BJ (cell line): ENCODE data around the gene SULT1E1. TPM values are rescaled to one million over a fixed set of nuclear protein-coding genes. Genes with fewer than 3 reads are reported as not detected.

ENCODE experiments used
- CTCF ChIA-PET: fragments of 350-600 bp; formaldehyde crosslinking; extraction: SDS; loops from one replicate; lab custom pipeline; 2021; ENCODE audit warnings: antibody characterized with exemption, inconsistent platforms; lab: Yijun Ruan, JAX
- POLR2A ChIA-PET: fragments of 300-600 bp; sonication (Branson Sonifier 250); formaldehyde crosslinking; extraction: SDS; loops from one replicate; lab custom pipeline; 2021; ENCODE audit warnings: antibody characterized with exemption; lab: Charles Lee
- DNase-seq: peaks from one replicate; pipeline ENCODE4 v3.0.0-alpha.2; 2011; ENCODE audit warnings: low read depth
- H3K27me3 ChIP-seq: 2 replicates; pipeline ENCODE4 v1.6.0; 2011; ENCODE audit warnings: low read length; ENCODE audit not compliant: control insufficient read depth, insufficient read depth
- H3K36me3 ChIP-seq: 2 replicates; pipeline ENCODE4 v1.5.1; 2011; ENCODE audit warnings: low read length; ENCODE audit not compliant: control insufficient read depth, insufficient read depth
- H3K4me3 ChIP-seq: 2 replicates; pipeline ENCODE4 v1.5.1; 2011; ENCODE audit warnings: low read depth, mild to moderate bottlenecking, control low read depth, low read length
- polyA plus RNA-seq: library from polyadenylated mRNA; depleted of rRNA; stranded (reverse); fragments of >200 nt; gene quantifications from 2 replicates; pipeline ENCODE4 v1.2.3, GENCODE V29; 2011
- TF ChIP-seq, protein P1 (sequence below): IDR thresholded peaks from 2 replicates; pipeline ENCODE4 v1.5.1; 2011; ENCODE audit warnings: low read depth, mild to moderate bottlenecking, control low read depth, inconsistent platforms, low read length, moderate library complexity; ENCODE audit not compliant: insufficient read depth

The SULT1E1 gene
- polyA plus RNA-seq, 1 experiment, result not detected

DNA sequence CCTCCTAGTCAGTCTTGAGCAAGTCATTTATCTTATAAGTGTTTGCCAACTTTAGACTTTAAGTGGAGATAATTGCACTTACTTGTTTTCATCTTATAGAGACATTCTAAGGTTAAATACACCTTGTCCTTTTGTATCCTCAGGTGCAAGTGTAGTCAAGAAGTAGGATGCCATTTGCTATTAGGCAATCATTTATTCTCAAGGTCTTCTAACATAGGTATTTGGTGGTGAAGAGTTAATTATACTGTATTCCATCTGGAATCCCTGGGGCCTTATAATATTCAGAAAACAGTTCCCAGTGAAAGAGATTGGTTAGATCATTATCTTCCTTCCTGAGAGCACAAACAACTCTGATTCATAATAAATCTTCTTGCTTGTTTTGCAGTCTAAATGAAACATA is 23.7 kb downstream of the SULT1E1 start:
- POLR2A ChIA-PET, result no interaction called here
- Histone ChIP-seq H3K36me3 (no peaks in the 10 kb centered on the region), H3K27me3 (no peaks in the 10 kb centered on the region)

DNA sequence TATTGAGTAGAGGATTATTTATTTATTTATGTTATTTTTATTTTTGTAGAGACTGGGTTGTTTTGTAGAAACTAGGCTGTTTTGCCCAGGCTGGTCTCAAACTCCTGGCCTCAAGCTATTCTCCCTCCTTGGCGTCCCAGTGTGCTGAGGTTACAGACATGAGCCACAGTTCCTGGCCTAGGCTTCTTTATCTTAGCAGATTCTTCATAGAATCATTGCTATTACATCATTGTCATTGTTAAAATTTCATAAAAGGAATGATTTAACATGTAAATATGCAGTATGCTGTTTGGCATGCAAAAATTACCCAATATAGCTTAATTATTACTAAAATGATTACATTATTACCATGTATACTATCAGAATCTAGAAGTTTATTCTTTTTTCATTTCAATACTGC is 24.2 kb downstream of the SULT1E1 start:
- no peak for DNase-seq
- ChIA-PET POLR2A (no interaction called here), CTCF (no interaction called here)
- Histone ChIP-seq H3K4me3 (no peak overlapping the region), H3K27me3 (no peaks in the 10 kb centered on the region), H3K36me3 (no peaks in the 10 kb centered on the region)
- TF ChIP-seq, protein P1, sequence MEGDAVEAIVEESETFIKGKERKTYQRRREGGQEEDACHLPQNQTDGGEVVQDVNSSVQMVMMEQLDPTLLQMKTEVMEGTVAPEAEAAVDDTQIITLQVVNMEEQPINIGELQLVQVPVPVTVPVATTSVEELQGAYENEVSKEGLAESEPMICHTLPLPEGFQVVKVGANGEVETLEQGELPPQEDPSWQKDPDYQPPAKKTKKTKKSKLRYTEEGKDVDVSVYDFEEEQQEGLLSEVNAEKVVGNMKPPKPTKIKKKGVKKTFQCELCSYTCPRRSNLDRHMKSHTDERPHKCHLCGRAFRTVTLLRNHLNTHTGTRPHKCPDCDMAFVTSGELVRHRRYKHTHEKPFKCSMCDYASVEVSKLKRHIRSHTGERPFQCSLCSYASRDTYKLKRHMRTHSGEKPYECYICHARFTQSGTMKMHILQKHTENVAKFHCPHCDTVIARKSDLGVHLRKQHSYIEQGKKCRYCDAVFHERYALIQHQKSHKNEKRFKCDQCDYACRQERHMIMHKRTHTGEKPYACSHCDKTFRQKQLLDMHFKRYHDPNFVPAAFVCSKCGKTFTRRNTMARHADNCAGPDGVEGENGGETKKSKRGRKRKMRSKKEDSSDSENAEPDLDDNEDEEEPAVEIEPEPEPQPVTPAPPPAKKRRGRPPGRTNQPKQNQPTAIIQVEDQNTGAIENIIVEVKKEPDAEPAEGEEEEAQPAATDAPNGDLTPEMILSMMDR, result no peak

More for the DNA sequence above, 23.7 kb downstream of the SULT1E1 start:
- TF ChIP-seq, protein P1, result no peak
- DNase-seq, result no peak
- H3K4me3 ChIP-seq, result no peak overlapping the region
- CTCF ChIA-PET, result no interaction called here

DNA sequence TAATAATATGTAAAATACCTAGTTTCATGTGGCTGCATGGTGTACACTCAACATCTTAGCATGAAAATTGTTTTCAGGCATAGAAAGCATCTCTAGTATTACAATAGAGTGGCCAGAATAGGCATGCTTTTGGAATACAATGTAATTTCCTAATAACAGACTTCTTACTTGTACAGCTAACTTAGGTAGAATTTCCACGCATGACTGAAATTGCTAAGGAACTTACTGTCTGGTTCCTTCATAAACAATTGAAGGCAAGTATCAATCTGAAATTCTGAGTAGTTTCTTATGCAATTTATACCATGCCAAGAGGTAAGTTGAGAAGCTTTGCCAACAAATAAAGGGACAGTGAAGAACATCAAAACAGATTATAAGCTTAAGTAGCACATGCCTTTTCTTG is 26.7 kb downstream of the SULT1E1 start:
- Histone ChIP-seq H3K27me3 (no peaks in the 10 kb centered on the region), H3K4me3 (no peak overlapping the region), H3K36me3 (no peaks in the 10 kb centered on the region)
- CTCF ChIA-PET, result no interaction called here
- TF ChIP-seq, protein P1, result no peak
- POLR2A ChIA-PET, result no interaction called here
- no peak for DNase-seq

DNA sequence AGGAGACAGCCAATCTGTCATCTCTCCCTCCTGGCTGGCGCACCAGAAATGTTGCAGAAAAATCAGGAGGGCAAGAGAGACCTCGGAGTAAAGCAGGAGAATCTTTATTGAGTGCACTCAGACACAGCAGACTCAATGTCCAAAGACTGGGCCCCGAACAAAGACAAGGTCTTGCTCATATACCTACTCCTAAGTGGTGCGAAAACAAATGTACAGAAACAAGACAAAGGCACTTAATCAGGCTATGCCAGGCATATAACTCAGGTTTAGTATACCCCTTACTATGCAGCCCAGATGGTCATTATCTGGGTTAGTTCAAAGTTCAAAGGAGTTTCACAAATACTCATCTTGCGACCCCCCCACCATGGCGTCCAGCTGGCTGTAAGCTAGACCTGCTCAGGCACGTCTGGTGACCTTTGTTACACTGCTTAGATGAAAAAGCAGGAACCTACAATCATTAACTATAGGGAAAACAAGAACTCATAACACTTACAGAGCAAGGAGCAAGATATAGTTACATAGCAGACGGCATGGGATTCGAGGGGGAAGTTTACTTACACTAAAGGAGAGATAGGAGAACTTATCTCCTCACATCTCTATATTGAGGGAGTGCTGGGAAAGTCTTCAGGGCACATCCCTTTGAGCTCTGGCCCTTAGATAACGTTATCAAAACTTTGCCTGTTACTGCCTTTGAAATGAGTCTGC is 27.5 kb downstream of the SULT1E1 start:
- CTCF ChIA-PET, result no interaction called here

DNA sequence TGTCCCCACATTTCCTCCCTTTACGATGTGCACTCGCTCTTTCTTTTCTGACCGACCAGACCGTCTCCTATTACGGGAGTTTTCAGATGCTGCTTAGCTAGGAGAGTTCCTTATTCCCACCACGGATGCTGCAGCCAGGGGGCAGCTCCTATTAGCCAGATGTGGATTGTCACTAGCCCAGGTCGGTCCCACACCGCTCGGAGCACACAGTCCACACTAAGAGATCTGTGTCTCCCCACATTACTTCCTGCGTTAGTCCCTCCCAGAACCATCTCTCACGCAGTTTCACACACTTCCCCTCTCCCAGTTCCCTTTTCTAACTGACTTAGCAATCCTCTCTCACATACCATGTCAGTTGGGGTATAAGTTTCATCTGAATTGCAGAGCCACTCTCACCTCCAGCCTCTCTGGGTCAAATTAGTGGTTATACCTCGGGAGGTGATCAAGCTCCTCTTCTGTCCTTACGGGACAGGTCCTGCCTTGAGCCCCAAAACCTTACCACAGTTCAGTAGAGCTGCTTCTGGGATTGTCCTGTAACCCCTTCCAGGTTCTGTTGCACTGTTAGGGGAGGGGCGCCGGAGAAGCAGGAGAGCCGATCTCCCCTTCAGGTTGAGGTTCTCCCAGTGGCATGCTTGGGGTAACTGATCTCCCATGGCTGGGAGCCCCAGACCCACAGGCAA is 28.2 kb downstream of the SULT1E1 start:
- no peak for DNase-seq
- TF ChIP-seq, protein P1, result no peak
- Histone ChIP-seq H3K27me3 (no peaks in the 10 kb centered on the region), H3K4me3 (no peak overlapping the region), H3K36me3 (no peaks in the 10 kb centered on the region)
- CTCF ChIA-PET, result no interaction called here
- POLR2A ChIA-PET, result no interaction called here

More for the DNA sequence above, 27.5 kb downstream of the SULT1E1 start:
- Histone ChIP-seq H3K4me3 (no peak overlapping the region), H3K36me3 (no peaks in the 10 kb centered on the region), H3K27me3 (no peaks in the 10 kb centered on the region)
- POLR2A ChIA-PET, result no interaction called here
- TF ChIP-seq, protein P1, result no peak
- DNase-seq, result no peak
